NCI-H510A (cell line): ENCODE results near the gene HOXC12.

Experiments
- DNase-seq: peaks from one replicate; lab custom pipeline; 2025; lab: John Stamatoyannopoulos, UW

The HOXC12 gene

GRCh38 chr12:53972152-53972702 lies 17.5 kb downstream of the HOXC12 start:
- DNase-seq: no peak

- no peak for DNase-seq
Observed at GRCh38 chr12:53972722-53973235, 18.1 kb downstream of the HOXC12 start, which contains the start of gene HOXC11. HOXC11 (plus strand) TSS chr12:53973126; CDS start chr12:53973242, 116 bp downstream.

GRCh38 chr12:53973236-53974042 lies 18.7 kb downstream of the HOXC12 start:
- DNase-seq: no peak

DNA sequence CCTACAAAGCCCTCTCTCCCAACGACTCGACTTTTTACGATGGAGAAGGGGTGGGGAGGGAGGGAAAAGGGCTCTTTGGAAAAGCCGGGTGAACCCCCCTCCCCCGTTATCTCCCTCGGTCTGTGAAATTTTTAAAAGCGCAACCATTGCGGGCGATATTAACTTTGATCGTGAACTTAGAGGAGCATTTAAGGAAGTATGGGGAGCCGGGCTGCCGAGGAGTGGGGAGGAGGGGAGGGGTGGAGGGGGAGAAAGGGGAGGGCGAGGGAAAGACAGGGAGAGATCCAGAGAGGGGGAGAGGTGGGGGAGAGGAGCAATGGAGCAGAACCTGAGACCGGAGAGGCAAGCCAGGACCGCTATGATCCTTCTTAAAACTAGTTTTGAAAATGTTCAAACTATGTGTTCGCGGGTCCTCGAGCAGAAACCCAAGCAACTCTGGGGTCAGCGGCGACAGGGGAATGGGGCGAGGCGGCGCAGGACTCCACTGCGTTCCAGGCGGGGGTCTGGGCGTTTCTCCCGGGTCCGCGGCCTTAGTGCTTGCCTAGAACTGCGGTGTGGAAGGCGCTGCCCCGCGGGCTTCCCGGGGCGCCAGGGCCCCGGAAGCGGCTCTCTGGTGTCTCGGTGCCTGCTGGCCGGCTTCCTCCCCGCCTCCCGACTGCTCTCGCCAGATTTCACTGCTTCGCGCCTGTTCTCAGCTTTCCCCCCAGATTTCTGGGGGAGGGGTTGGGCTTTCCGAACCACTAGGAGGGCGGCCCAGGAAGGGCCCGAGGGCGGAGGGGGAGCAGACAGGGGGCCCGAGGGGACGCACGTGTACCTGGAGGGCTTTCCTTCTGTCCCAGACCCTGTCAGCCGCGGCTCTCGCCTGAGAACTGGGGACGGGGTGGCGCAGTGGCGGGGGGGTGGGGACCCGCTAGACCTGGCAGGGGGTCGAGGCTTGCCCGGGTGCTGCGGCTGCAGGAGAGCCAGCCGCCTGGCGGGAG lies 19.7 kb downstream of the HOXC12 start, which contains the start of gene HOTAIR:
Gene HOTAIR, minus strand, starts transcription at position 871 of the 980 bp plus-strand sequence.
- no peak for DNase-seq

DNA sequence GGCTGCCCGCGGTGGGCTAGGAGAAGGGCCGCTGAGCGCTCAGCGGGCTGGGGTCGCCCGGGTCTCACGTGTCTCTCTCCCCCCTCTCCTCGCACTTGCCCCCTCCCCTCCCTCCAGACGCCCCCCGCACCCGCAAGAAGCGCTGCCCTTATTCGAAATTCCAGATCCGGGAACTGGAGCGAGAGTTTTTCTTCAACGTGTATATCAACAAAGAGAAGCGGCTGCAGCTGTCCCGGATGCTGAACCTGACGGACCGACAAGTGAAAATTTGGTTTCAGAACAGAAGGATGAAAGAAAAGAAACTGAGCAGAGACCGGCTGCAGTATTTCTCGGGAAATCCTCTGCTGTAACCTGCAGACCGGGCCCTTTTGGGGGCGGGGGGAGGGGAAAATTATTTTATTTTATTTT lies 20.4 kb downstream of the HOXC12 start:
- DNase-seq: no peak

- no peak for DNase-seq
Observed at GRCh38 chr12:53975479-53976152, 20.9 kb downstream of the HOXC12 start.

GRCh38 chr12:53976172-53976822 lies 21.6 kb downstream of the HOXC12 start:
- no peak for DNase-seq

GRCh38 chr12:53976823-53977595 lies 22.3 kb downstream of the HOXC12 start:
- no peak for DNase-seq

DNA sequence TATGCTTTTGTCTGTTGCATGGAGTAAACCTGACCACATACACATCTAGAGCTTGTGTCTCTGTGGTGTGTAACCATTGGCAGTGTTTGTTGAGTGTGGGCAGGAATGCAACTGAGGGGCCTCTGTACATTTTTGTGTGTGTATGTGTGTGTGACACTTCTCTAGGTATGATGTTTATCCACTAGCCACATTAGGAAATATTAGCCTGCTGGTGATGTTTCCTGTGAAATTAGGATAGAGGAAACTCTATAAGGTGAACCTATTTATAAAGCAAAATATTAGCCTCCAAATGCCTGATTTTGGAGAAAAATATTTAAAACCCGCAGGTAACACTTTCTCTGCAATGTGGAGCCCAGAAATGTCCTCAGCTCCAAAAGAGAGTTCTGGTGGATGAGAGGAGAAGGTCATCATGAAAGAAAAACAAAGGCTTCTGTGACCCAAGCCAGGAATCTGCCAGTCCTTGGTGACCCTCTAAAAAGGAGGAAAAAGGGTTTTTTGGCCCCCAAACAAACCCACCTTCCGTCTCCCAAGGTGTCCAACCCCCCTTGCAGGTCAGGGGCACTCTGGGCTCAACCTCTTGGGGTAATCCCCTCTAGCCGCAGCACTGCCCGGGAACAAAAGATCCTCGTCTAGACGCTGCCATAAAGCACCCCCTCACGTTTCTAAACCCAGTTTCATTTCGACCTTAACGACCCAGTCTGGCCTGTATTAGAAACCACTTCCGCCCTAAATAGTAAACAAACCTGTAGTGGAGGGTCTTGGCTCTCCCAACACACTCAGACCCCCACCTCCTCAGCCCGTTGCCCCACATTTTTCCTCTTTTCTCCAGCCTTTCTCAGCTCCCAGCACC lies 23.1 kb downstream of the HOXC12 start:
- no peak for DNase-seq

DNA sequence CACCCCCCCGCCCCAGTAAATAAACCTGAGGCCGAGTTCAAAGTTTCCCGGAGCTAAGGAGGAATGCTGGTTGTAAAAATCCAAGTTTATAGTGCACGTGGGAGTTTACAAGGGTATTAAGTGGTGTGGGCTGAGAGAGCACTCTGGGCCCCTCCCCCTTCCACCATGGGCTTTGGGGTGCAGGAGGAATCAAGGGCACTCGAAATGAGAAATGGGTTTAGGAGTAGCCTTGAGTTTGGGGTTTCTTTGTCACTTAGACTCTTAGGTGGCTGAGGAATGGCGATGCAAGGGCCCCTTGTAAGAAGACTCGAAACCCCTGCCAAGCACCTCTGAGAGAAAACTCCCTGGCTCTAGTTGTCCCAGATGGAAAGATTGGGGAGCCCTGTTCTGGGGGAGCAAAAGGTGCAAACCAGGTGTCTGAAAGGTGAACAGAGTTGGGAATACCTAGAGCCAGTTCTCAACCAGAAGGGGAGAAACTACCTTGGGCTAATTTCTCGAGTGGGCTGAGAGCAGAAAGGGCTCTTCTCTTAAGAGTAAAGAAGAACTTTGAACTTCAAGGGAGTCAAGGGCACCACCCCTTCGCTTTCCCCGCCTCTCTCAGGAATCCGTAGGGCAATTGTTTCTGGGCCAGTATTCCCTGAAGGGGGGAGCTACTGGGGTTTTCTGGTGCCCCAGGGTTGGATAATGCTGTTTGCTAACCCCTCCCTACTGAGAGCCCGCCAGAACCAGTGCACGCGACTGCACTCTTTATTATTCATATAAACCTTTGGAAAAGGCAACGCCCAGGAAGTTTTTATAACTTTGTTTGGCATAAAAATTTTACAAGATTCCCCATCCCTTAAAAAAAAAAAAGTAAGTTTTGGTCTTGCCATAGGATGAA lies 24.0 kb downstream of the HOXC12 start:
- no peak for DNase-seq

GRCh38 chr12:53980104-53980801 lies 25.6 kb downstream of the HOXC12 start:
- no peak for DNase-seq

GRCh38 chr12:53980802-53981496 lies 26.2 kb downstream of the HOXC12 start:
- DNase-seq: no peak

DNA sequence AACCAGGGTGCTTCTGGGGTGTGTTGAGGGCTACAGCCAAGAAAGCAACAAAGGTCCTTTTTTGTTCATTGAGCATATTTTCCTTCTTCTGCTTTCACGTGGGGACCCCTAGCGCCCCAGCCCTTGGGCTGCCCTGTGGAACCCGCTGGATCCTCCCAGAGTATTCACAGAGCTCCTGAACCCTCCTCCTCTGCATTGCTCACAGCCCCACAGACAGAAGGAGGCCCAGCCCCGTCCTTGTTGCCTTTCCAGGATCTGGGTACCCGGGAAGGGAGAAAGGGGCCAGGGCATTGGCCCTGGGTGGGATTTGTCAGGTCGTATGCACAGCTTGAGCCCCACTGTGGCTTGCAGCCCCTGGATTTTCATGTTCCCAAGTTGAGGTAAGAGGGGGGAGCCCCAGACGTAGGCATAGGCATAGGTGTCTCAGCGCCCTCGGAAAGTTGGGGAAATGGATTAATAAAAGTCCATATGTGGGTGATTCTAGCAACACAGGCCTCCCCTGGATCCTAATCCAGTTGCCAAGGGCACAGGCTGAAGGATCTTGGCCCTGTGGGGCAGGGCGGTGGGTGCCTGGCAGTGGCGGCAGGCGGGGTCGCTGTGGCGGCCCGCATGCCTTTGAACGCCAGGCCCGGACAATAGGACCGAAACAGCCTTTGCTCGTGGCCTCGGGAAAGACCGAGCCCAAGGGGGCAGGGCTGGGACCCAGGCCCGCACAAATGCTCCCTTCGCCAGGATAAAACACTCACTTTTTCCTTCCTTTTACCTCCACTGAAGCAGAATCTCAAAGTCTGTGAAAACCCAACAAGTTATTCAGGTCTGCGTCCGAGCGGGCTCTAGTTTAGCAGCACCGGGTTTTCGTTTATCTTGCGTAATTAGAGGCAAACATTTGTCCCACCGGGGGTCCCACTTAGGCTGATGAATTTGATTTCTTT lies 27.2 kb downstream of the HOXC12 start:
- DNase-seq: no peak

- DNase-seq: no peak
Observed at GRCh38 chr12:53982648-53983567, 28.2 kb downstream of the HOXC12 start.

DNA sequence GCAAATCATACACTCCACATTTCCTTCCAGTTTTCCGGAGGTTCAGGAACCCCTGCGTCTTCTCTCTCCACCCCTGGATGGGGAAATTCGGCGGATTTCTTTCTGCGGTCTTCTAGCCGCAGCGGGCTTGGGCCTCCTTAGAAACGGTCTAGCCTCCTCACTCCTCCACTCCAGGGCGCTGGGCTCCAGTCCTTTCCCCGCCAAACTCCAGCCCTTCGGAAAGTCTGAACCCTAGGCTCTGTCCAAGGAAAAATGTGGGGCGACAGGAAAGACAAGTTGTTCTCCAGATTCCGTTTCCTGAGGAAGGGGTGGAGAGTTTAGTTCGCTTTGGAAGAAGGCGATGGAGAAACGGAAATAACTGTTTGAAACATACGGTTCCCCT lies 28.9 kb downstream of the HOXC12 start:
- no peak for DNase-seq
